GM23338 (cell line): ENCODE results near the gene MYO7B.
"Not testable (repeated sequence)": the region's sequence is repeated elsewhere in the genome, so short reads cannot be mapped to it uniquely, and the experiment has no call there.

Source experiments
- EZH2 ChIP-seq: fragments of 200-600 bp; sonication (generic); IDR thresholded peaks from one replicate; pipeline ENCODE4 v1.8.0; 2017; ENCODE audit warnings: antibody characterized with exemption, mild to moderate bottlenecking, low read depth; ENCODE audit not compliant: unreplicated experiment
- ZNF114 ChIP-seq: fragments of 250-450 bp; sonication (Bioruptor Pico); IDR thresholded peaks from 2 replicates; pipeline ENCODE4 v1.5.0; 2020; ENCODE audit warnings: mild to moderate bottlenecking, moderate library complexity

DNA sequence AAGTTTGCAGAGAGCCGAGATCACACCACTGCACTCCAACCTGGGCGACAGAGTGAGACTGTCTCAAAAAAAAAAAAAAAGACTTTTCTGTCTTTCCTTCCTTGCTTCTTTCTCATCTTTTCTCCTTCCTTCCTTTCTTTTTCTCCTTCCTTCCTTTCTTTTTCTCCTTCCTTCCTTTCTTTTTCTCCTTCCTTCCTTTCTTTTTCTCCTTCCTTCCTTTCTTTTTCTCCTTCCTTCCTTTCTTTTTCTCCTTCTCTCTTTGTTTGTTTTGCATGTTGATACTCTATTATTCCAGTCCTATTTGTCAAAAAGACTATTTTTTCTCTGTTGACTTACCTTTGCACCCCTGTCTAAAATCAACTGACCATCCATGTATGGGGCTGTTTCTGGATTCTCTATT, 36.9 kb downstream of the MYO7B start:
- not testable (repeated sequence) for TF ChIP-seq EZH2; ZNF114 (CRISPR knock-in tag)
